ENCODE results near the gene GNAZ. TPM values are rescaled to one million over a fixed set of nuclear protein-coding genes. Genes with fewer than 3 reads are reported as not detected.

Gene GNAZ
- polyA plus RNA-seq, 4 donors, result 2.7 to 6.4 (median 4.9) TPM

DNA sequence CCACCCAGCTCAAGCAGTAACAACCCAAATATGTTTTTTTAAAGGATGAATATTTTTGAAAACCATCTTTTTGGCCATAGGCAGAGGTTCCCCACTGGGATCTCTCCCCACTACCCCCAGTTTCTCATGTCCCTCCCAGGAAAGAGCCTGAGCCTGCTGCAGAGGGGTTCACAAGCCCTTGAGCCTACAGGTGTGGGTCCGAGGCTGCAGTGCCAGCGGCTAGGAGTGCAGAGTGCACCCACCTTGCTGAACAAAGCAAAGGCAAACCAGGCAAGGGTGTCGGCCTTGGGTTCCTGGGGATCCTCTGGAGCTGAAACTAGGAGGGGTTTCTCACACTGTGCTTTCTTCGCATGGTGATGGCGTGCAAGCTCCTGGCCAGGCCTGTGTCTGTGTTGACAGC lies 35.0 kb downstream of the GNAZ start:
- DNase-seq (ENCODE audit: low read depth in 4 of 4, low spot score in 3 of 4), result no peak

DNA sequence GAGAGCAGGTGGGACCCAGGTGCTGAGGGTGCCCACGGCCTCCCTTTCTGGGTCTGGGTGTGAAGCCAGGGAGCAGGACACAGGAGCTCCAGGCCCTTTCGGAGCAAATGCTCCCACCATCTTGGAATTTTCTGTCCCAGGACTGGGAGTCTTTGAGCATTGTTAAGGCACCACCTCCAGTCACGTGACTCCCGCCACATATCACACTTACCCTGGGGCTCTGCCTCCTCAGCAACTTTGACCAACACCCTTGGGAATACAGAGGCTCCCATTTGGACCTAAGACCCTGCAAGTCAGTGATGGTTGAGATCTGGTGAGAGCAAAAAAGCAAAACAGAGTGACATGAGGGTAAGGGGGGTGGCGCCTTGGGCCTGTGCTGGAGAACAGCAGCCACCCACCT lies 35.6 kb downstream of the GNAZ start:
- DNase-seq (ENCODE audit: low read depth in 4 of 4, low spot score in 3 of 4), result no peak

DNA sequence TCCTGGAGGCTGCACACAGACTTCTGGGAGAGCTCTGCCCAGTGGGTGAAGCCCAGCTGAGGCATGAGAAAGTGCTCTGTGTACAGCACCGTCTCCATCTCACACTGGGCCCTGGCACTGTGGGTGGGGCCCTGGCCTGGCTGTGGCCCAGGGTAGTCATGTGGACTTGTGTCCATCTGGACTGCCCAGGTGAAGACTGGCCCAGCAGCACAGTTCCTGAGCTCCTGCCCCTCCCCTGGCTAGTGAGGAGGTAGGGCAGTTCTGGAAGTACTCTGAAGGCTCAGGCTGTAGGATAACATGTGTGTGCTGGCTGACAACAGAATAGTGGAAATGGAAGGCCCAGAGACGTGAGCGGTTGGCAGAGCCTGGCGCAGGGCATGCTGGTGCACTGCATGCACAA lies 36.0 kb downstream of the GNAZ start:
- no peak for DNase-seq (ENCODE audit: low read depth in 4 of 4, low spot score in 3 of 4)

DNA sequence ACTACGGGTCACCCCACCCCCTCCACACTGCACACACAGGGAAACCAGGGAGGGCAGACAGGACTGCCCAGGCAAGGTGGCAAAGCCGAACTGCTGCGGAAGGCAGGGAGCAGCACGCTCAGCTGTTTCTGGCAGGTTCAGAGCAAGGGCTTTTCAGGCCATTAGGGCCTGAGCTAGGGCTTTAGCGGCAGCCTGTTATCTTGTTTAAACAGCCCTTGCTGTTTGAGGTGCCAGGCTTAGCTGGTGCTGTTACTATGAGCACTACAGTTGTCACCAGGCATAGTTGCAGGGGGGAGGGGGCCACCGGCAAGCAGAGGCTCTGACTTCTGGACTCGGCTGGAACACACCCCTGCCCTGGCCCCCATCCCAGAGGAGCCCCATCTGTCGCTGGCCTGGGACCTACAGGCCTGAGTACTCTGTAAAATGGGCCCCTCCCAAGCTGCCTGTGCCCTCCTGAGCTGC lies 36.6 kb downstream of the GNAZ start:
- no peak for DNase-seq (ENCODE audit: low read depth in 4 of 4, low spot score in 3 of 4)

DNA sequence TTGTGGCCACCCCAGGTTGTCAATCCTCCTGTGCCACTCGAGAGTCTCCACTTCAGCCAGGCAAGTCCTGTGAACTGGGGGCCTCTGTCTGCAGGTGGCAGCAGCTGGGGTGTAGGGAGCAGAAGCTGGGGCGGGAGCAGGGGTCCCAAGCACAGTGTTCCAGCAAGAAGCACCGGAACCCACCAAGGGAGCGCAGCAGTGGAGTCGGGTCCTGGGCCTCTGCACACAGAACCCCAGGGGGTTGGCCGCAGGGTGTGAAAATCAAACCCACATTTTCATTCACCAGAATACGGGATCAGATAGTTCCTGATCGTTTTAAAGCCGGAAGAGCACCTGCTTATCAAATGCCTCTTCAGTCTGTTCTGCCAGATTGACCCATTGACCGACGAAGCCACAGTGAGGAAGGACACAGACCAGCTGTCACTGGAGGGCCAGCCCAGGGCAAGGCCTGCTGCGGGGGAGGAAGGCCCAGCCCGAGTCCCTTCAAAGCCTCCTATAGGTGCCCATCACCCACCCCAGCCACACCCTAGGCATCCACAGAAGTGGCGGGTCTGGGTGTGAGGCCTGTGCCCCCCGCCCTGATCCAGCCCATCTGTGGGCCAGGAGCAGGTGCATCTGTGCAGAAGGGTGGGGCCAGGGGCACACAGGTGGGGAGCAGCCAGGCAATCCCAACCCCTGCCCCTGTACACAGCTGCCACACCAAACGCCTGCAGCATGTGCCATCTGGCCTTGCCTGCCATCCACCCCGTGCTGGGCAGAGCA lies 37.3 kb downstream of the GNAZ start:
- no peak for DNase-seq (ENCODE audit: low read depth in 4 of 4, low spot score in 3 of 4)

DNA sequence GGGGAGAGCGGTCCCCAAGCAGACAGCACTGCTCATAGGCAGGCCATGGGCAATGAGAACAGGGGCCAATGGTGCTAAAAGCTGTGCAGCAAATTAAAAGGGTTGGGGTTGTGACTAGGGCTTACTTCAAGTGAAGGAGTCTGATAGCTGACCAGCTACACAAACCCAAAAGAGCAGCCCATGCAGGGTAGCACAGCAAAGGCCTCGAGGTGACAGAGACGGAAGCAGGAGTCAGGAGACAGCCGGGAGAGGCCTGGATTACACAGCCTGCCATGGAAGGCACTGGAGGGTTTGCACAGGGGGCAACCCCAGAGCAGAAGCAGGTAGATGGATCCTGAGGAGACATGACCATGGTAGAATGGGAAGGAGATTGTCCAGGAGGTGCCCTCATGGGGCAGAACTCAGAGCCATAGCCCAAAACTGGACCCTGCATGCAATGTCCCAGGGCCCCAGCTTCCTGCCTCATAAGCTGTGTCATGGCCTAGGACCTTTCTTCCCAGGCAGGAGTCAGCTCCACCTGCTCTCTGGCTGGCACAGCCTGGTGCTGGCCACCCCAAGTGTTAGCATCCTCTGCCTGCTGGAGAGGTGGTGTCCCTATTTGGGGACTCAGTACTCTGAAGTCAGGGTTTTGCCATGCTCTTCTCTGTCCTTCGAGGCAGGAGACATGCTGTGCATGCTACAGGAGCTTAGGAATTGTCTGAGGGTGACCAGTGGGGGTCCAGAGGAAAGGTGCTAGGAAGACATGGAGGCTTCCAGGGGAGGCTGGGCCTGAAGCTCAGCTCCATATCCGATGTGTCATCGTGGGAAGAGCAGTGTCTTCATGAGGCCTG lies 38.1 kb downstream of the GNAZ start:
- DNase-seq (ENCODE audit: low read depth in 4 of 4, low spot score in 3 of 4), result no peak

DNA sequence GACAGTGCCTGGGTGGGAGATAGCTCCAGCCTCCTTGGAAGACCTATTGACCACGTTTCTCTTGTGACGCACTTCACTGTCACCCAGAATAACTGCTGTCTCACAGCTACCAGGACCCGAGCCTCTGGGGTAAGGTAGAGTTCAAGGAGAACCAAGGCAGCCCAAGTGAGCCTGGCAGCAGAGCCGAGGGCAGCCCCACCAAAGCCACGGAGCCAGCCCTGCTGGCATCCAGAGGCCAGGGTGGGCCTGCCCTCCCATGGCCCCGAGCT lies 38.7 kb downstream of the GNAZ start:
- DNase-seq (ENCODE audit: low read depth in 4 of 4, low spot score in 3 of 4), result no peak

DNA sequence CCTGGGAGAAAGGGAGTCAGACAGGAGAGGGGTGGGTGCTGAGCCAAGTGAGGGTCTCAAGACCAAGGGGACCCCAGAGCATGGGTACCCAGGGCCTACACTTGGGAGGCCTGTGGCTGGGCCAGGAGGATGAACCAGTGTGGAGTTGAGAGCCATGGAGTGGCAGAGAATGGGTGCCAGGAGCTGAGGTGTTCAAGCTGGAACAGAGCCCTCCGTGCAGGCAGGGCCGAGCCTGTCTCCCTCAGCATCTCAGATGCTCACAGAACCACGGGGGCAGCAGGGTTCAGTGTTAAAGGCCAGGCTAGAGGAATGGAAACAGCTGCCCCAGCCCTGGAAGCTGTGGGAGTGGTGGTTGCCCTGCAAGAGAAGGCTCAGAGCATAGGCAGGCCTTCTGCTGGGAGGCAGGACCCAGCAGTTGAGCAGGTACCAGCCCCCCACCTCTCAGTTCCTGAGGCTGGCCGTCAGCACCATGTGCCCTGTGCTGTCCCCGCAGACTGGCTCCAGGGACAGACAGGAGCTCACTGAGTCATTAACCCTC lies 39.2 kb downstream of the GNAZ start:
- no peak for DNase-seq (ENCODE audit: low read depth in 4 of 4, low spot score in 3 of 4)

DNA sequence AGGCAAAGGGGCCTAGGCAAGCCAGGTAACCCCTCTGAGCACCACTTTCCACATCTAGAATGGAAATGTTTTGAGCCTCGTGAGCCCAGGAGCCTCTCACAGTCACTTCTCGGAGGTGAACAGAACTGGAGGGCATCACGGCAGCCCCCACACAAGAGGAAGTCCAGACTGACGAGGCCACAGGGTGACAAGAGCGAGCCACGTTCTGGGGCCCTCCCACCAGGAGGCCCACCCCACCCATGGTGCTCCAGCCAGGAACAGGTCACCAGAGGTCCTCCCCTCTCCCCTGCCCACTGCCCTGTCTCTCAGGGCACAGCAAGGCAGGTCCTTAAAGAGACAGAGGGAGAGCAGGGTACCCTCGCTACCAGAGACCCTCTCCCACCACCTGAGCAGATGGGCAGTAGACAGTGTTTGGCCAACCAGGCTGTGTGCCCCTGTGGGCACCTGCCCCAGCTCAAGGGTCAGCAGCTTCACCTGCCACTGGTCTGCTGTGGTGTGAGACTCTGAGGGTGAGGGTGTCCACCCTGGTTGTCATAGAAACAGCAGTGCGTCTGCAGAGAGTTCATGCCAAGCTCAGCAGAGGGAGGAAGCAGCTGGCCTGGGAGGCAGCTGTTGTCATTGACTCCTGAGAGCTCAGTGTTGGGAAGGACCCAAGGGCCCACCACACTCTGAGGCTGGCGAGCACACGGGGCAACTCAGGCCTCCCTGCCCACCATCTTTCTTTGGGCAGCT lies 40.0 kb downstream of the GNAZ start:
- DNase-seq (ENCODE audit: low read depth in 4 of 4, low spot score in 3 of 4), result no peak

DNA sequence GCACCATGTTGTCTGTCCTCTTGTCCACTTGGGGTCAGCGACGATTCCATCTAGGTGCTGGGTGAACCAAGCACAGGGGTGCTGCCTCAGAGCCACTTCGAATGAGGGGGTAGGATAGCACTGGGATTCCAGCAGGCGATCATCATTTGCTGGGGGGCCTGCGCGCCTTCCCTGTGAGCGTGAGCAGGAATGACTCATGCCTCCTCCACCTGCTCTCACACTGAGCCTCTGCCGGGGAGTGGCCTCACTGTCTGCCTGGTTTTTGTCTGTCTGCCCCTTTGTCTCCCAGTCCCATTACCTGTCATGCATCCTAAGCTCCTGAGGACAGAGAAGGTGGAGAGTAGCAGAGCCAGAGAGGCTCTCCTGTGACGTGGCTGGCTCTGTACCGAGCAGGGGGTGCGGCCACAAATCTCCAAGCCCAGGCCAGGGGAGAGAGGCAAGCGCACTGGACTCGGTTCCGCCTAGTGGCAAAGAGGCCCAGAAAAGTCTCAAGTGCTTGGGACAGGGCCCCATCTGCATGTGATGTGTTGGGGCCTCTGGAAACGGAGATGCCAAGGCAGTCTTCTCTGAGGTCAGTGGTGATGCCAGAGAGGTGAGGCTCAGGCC lies 40.7 kb downstream of the GNAZ start:
- DNase-seq (ENCODE audit: low read depth in 4 of 4, low spot score in 3 of 4), result no peak

DNA sequence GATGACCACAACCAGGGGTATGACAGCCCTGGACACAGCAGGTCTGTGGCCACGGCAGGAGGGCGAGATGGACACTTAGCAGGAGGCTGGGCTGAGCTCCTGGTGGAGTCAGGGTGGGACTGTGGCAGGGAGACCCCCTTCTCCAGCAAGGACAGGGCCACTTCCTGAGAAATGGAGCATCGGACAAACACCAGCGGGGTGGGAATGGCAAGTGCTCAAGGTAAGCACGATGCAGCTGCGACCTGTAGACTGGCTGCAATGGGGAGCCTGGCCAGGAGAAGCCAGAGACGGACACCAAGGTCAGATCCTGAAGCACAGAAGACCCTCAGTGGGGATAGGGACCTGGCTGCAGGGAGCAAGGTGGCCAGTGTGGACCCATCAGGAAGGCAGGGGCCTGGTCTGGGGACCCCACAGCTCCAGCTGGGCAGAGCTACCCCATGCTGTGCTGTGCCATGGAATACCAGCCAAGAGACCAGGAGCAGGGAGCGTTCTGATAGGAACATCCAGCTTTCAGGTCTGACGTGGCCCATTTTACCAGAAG lies 42.2 kb downstream of the GNAZ start:
- no peak for DNase-seq (ENCODE audit: low read depth in 4 of 4, low spot score in 3 of 4)

DNA sequence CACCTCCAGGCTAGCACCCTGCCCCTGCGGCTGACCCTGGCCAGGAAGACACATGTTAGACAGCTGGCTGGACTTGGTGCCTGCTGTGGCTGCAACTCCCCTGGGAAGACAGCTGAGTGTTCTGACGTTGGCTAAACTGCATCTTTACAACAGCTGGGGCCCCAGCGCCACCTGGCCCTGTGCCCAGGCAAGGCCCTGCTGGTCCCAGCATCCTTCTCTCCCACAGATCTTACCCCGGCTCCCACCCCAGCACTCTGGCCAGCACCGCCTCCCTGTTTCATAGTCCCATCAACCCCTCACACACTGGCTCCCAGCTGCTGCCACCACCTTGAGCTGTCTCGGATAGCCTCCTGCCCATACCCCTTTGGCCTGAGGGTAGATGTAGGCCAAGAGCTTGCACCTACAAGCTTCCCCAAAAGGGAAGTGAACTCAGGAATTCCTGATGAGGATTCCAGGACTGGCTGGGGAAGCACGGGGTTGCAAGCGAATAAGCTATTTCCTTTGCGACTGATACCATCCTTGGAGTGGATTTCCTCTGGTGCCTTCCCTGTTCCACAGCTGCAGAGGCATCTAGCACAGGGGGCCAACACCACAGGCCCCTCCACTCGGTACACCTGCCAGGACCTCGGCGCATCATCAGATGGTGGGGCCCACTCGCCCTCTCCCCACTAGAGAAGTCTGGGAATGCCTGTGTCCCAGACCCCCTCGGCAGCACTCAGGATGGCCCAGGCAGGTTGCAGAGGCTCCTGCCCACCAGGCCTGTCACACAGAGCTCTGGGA lies 42.9 kb downstream of the GNAZ start:
- DNase-seq (ENCODE audit: low read depth in 4 of 4, low spot score in 3 of 4), result no peak

DNA sequence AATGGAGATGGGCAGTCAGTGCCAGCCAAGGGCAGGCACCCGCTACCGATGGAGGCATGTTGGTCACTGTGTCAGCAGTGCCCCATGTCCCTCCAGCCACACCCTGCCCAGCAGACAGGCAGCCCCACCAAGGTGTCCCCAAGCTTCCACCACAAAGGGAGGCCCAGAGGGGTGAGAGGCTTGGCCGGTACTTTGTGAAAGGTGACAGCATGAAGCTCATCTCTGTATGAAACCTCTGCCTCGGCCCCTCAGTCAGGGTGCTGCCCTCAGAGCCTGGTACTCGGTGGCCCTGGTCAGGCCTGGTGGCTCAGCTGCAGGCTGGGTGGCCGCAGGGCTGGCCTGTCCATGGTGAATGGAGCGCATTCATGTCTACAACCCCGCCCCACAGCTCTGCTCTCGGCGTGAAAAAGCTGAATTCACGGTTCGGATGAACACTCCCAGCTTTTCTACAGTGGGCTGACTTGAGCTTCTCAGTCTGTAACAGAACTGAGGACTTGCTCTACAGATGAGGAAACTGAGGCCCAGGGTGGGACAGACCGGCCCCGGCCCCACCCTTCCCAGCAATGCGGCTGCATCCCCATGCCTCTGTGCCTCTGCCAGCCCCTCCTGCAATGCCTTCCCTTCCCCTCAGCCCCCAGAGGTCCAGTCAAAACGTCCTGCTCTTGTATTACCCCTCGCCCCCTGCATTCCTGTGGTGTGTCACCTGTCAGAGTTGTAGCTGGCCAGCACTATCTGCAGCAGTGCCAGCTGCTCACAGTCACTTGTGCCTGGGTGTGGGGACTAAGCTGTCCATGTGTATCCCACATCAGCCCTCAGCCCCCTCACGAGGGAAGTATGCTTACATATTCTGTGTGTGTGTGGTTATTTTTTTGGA lies 43.8 kb downstream of the GNAZ start:
- no peak for DNase-seq (ENCODE audit: low read depth in 4 of 4, low spot score in 3 of 4)

DNA sequence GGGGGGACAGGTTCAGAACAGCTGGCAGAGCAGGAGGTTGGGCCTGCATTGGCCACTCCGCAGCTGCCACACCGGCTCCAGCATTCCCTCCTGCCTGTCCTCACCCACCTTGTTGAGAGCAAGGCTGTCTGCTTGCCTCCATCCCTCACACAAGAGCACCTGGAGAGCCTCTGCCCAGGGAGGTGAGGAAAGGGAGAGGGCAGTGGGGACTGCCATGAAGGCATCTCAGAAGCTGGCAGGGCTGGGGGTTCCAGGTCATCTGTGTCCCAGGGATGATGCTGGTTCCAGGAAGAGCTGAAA lies 44.4 kb downstream of the GNAZ start:
- DNase-seq (ENCODE audit: low read depth in 4 of 4, low spot score in 3 of 4), result no peak

DNA sequence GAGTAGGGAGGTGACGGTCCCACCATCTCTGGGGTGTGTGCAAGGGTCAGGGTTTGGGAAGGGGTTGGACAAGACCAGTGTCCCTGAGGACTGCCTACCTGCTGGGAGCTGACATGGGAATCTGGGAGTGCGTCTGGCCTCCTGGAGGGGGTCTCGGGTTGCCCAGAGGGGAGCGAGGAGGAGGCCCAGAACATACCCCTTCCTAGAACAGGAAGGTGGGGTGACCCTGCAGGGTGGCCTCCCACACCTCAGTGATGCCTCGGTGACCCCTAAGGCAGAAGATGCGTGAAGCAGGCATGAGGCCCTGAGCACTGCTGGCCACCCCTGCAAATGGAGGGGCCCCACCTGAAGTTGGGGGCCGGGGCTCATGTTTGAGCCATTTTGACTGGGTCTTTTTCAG lies 45.0 kb downstream of the GNAZ start:
- no peak for DNase-seq (ENCODE audit: low read depth in 4 of 4, low spot score in 3 of 4)

DNA sequence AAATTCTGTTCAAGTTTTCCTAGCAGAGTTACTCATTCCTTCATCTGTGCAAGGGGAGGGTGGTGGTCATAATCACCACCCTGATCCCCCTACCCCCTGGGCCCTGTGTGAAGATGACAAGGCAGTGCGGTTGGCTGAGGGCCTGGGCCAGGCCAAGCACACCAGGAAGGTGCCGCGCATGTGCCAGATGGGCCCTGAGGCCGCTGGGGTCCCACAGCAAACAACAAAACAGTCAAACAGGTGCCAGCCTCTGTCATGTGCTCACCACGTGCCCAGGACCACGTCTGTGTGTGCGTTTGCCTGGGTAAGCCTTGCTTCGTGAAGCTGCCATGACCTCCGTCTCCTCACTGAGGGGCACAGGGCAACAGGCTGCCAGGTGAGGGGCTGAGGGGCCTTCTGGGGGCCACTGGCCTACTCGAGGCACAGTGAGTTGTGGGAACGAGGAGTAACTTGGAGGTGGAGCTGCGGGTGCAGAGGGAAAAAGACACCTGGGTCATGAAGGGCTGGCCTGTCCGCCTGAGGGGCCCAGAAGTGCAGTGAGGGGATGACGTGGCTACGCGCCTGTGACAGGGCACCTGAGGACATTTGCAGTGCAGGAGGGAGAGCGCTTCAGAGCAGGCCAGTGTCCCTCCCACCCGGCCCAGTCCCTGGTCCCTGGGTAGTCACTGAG lies 45.6 kb downstream of the GNAZ start:
- no peak for DNase-seq (ENCODE audit: low read depth in 4 of 4, low spot score in 3 of 4)

DNA sequence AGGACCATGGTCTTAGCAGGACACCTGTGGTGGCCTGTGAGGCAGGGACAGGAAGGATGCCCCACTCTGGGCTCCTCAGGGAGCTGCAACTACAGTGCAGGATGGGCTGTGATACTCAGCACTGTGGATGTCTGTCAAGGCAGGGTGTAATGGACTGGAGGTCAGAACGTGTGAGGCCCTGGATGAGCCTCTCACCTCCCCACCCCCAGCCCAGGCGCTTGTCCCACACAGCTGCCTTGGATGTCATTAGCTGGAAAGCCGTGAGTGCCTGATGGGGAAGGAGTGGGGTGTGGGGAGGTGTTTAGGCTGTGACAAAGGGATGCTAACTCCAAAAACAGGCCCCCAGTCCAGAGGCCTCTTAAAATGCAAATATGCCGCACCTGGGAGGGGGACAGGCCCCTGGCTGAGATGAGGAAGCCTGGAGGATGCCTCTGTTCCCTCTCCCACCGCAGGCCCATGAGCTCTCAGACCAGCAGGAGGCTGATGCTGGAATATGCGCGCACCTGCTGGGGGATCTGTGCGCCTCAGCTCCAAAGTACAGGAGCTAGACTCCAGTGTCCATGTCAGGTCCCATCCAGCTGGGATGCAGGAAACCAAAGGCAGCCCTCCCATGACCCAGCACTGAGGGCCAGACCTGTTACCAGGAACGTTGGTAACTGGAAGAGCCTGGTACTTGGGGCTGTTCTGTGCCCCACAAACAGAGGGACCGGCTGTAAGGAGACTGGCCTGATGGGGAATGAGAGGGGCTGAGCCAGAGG lies 46.4 kb downstream of the GNAZ start:
- DNase-seq (ENCODE audit: low read depth in 4 of 4, low spot score in 3 of 4), result no peak

DNA sequence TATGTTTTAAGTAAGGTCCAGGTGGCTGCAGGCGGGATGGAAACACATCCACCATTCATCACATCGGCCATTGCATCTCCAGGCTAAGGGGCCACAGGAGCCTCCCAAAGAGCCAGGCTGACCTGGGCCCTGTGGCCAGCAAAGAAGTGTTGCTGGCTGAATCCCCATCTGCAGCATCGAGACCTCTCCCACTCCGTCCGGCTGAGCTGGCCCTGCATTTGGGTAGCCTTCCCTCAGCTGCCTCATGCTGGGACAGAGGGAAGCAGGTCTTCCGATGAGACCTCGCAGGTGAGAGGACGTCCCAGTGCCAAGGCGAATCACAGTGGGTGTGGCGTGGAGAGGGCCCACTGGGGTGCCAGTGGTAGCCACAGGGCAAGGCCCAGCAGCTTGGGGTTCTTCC lies 47.0 kb downstream of the GNAZ start:
- DNase-seq (ENCODE audit: low read depth in 4 of 4, low spot score in 3 of 4), result no peak
